HCT116 (cell line): ENCODE measurements around the gene APOA1. TPM values are rescaled to one million over a fixed set of nuclear protein-coding genes. Genes with fewer than 3 reads are reported as not detected.

Experiments
- ATAC-seq: fragments of 200-7000 bp; cut with Tn5 transposase; 2 replicates; pipeline ENCODE4 v1.9.1; 2020; ENCODE audit warnings: mild to moderate bottlenecking, moderate library complexity
- BruUV-seq: library from RNA; stranded (reverse); fragments of 400-500 nt; replicated peaks from 2 replicates; lab custom pipeline; 2021; lab: Mats Ljungman, UMichigan
- CTCF ChIA-PET: fragments of 300-600 bp; sonication (Branson Sonifier 250); formaldehyde crosslinking; loops from one replicate; lab custom pipeline; 2021; ENCODE audit warnings: antibody characterized with exemption; lab: Charles Lee
- POLR2A ChIA-PET: fragments of 300-600, 350-600 bp; sonication (Branson Sonifier 250); formaldehyde crosslinking; loops from one replicate; lab custom pipeline; 2021; ENCODE audit warnings: antibody characterized with exemption; lab: Charles Lee
- RAD21 ChIA-PET, 2 experiments: fragments of 300-600 bp; sonication (Branson Sonifier 250); formaldehyde crosslinking; loops; one replicate each; lab custom pipeline; 2023; ENCODE audit warnings: low total read pairs in 2 of 2; ENCODE audit not compliant: uncharacterized antibody in 2 of 2, unreplicated experiment in 2 of 2, low non-redundant PET in 1 of 2; lab: Charles Lee
- DNase-seq: peaks from one replicate; pipeline ENCODE4 v3.0.0-alpha.2; 2010; ENCODE audit warnings: low read depth, low spot score
- H2AFZ ChIP-seq: fragments of 200-600 bp; shearing (Covaris generic), sonication (generic); 2 replicates; pipeline ENCODE4 v1.6.1; 2017; ENCODE audit warnings: low read depth, mixed run types, mixed read lengths, antibody characterized with exemption, low read length; ENCODE audit not compliant: poor library complexity, severe bottlenecking
- H3K27ac ChIP-seq: 2 replicates; pipeline ENCODE4 v1.5.1; 2012; ENCODE audit warnings: low read depth, low read length
- H3K27me3 ChIP-seq: fragments of 200-600 bp; sonication (generic); 2 replicates; pipeline ENCODE4 v1.6.1; 2016; ENCODE audit warnings: mixed run types, low read length, mixed read lengths; ENCODE audit not compliant: insufficient read depth
- H3K36me3 ChIP-seq, 2 experiments: fragments of 200-500 bp in 1 of 2; fragments of 200-600 bp in 1 of 2; sonication (Bioruptor generic) in 1 of 2; sonication (generic) in 1 of 2; 2 replicates each; pipeline versions ENCODE4 v1.5.1 to v1.6.1; 2014 to 2016; ENCODE audit warnings: low read length in 2 of 2, inconsistent platforms in 1 of 2, mixed read lengths in 1 of 2, mixed run types in 1 of 2; ENCODE audit not compliant: insufficient read depth in 2 of 2, control insufficient read depth in 1 of 2
- H3K4me1 ChIP-seq, 2 experiments: fragments of 200-600 bp in 1 of 2; sonication (generic) in 1 of 2; 2 replicates each; pipeline versions ENCODE4 v1.5.1 to v1.6.1; 2012 to 2017; ENCODE audit warnings: low read length in 2 of 2, inconsistent platforms in 1 of 2, mild to moderate bottlenecking in 1 of 2, mixed read lengths in 1 of 2, mixed run types in 1 of 2, moderate library complexity in 1 of 2; ENCODE audit not compliant: insufficient read depth in 2 of 2, control insufficient read depth in 1 of 2
- H3K4me2 ChIP-seq: fragments of 200-600 bp; sonication (generic); 2 replicates; pipeline ENCODE4 v1.6.1; 2017; ENCODE audit warnings: mixed run types, low read length, mixed read lengths
- H3K4me3 ChIP-seq, 2 experiments: fragments of 200-600 bp in 1 of 2; sonication (generic) in 1 of 2; replicated peaks in 1 of 2; 2 replicates each; pipeline ENCODE4 v1.5.1; 2011 to 2016; ENCODE audit warnings: low read length in 2 of 2, control low read depth in 1 of 2, low read depth in 1 of 2, mild to moderate bottlenecking in 1 of 2, mixed read lengths in 1 of 2, mixed run types in 1 of 2
- H3K79me2 ChIP-seq: fragments of 200-600 bp; sonication (generic); 2 replicates; pipeline ENCODE4 v1.6.1; 2017; ENCODE audit warnings: mild to moderate bottlenecking, mixed run types, low read length, moderate library complexity, mixed read lengths; ENCODE audit not compliant: insufficient read depth
- H3K9ac ChIP-seq: fragments of 200-600 bp; sonication (generic); 2 replicates; pipeline ENCODE4 v1.6.1; 2016; ENCODE audit warnings: low read length, mixed read lengths
- H3K9me2 ChIP-seq: fragments of 200-600 bp; sonication (generic), shearing (Covaris generic); 2 replicates; pipeline ENCODE4 v1.6.1; 2017; ENCODE audit warnings: mixed run types, mild to moderate bottlenecking, moderate library complexity; ENCODE audit not compliant: insufficient read depth
- H3K9me3 ChIP-seq, 2 experiments: fragments of 200-500 bp in 1 of 2; fragments of 200-600 bp in 1 of 2; sonication (Bioruptor generic) in 1 of 2; sonication (generic) in 1 of 2; 2 replicates each; pipeline ENCODE4 v1.6.1; 2014 to 2017; ENCODE audit warnings: low read length in 2 of 2, mixed read lengths in 2 of 2, inconsistent platforms in 1 of 2, low read depth in 1 of 2, mild to moderate bottlenecking in 1 of 2, mixed run types in 1 of 2, moderate library complexity in 1 of 2; ENCODE audit not compliant: control insufficient read depth in 1 of 2, insufficient read depth in 1 of 2
- H4K20me1 ChIP-seq: fragments of 200-600 bp; sonication (generic), shearing (Covaris generic); 2 replicates; pipeline ENCODE4 v1.6.1; 2017; ENCODE audit warnings: mixed run types, mild to moderate bottlenecking, moderate library complexity; ENCODE audit not compliant: insufficient read depth
- CBX3 ChIP-seq: IDR thresholded peaks from 2 replicates; pipeline ENCODE4 v1.6.1; 2012; ENCODE audit warnings: low read depth
- CEBPB ChIP-seq: IDR thresholded peaks from 2 replicates; pipeline ENCODE4 v1.6.1; 2012; ENCODE audit warnings: low read depth
- EGR1 ChIP-seq: IDR thresholded peaks from 2 replicates; pipeline ENCODE4 v1.6.1; 2012; ENCODE audit warnings: low read depth
- EZH2 ChIP-seq: fragments of 200-600 bp; sonication (generic); IDR thresholded peaks from 2 replicates; pipeline ENCODE4 v1.6.1; 2017; ENCODE audit warnings: antibody characterized with exemption, mixed run types
- FOSL1 ChIP-seq: IDR thresholded peaks from 2 replicates; pipeline ENCODE4 v1.6.1; 2012; ENCODE audit warnings: low read depth
- MAX ChIP-seq: IDR thresholded peaks from 2 replicates; pipeline ENCODE4 v1.6.1; 2012
- POLR2AphosphoS5 ChIP-seq: IDR thresholded peaks from 2 replicates; pipeline ENCODE4 v1.6.1; 2011; ENCODE audit warnings: mild to moderate bottlenecking, low read depth, low read length, moderate library complexity
- SIN3A ChIP-seq: IDR thresholded peaks from 2 replicates; pipeline ENCODE4 v1.6.1; 2012; ENCODE audit warnings: low read depth
- SRF ChIP-seq: IDR thresholded peaks from 2 replicates; pipeline ENCODE4 v1.6.1; 2012; ENCODE audit warnings: low read depth
- TCF7L2 ChIP-seq: IDR thresholded peaks from 2 replicates; pipeline ENCODE4 v1.7.0; 2011; ENCODE audit warnings: borderline replicate concordance, inconsistent platforms; ENCODE audit not compliant: insufficient read depth, insufficient read length; ENCODE audit errors: extremely low read depth
- YY1 ChIP-seq: IDR thresholded peaks from 2 replicates; pipeline ENCODE4 v1.6.1; 2011; ENCODE audit warnings: low read length, low read depth, moderate library complexity, mild to moderate bottlenecking; ENCODE audit not compliant: insufficient replicate concordance; ENCODE audit errors: extremely low read depth
- ZBTB33 ChIP-seq: IDR thresholded peaks from 2 replicates; pipeline ENCODE4 v1.6.1; 2011; ENCODE audit warnings: mild to moderate bottlenecking, low read length, moderate library complexity; ENCODE audit not compliant: insufficient replicate concordance; ENCODE audit errors: extremely low read depth
- intact Hi-C: fragments of 100-400 bp; cut with micrococcal nuclease; formaldehyde crosslinking; loops from 2 replicates; pipeline ENCODE4 v1.10.0; 2022
- total RNA-seq: library from RNA; stranded (reverse); gene quantifications from one replicate; pipeline ENCODE4 v1.2.1, GENCODE V29; 2021; ENCODE audit not compliant: unreplicated experiment

APOA1 gene
- total RNA-seq, 1 experiment from 2014 or later = 2.0 TPM

GRCh38 chr11:116862185-116862584 is 24.8 kb upstream of the APOA1 start:
- Histone ChIP-seq H3K79me2 (no peaks in the 10 kb centered on the region), H3K4me3 (no peak overlapping the region), H2AFZ (no peak overlapping the region), H3K36me3 (peaks cover 0 to 4% of the 10 kb centered on the region in 2 experiments; a peak in 1 of 4 replicates), H3K27me3 (no peaks in the 10 kb centered on the region), H3K9me3 (no peaks in the 10 kb centered on the region), H3K4me1 (no peaks in the 10 kb centered on the region), H3K27ac (no peak overlapping the region), H3K4me2 (no peak overlapping the region), H3K9me2 (no peaks in the 10 kb centered on the region), H3K9ac (no peak overlapping the region), H4K20me1 (no peaks in the 10 kb centered on the region)
- ATAC-seq (no peak), DNase-seq (no peak)
- ChIA-PET RAD21 (no interaction called here), CTCF (no interaction called here), POLR2A (no interaction called here)
- no peak for TF ChIP-seq EGR1
- TF ChIP-seq FOSL1 = no peak
- no peak for TF ChIP-seq MAX
- no peak for TF ChIP-seq SRF
- TF ChIP-seq EZH2 = no peak
- TF ChIP-seq ZBTB33 = no peak
- no peak for TF ChIP-seq TCF7L2
- no peak for TF ChIP-seq POLR2AphosphoS5
- TF ChIP-seq CEBPB = no peak
- TF ChIP-seq YY1 = no peak
- no peak for TF ChIP-seq SIN3A
- TF ChIP-seq CBX3 = no peak
- no TSS peak for BruUV-seq
- intact Hi-C loops = no loop called here
